GM19023 (cell line): ENCODE results near the gene RERE.

ENCODE experiments used
- ATAC-seq: cut with Tn5 transposase; IDR thresholded peaks from one replicate; pipeline ENCODE4 v1.9.1; 2021; ENCODE audit warnings: mild to moderate bottlenecking, moderate library complexity; ENCODE audit not compliant: unreplicated experiment

The RERE gene

GRCh38 chr1:8419172-8419571, 398.3 kb downstream of the RERE start:
- no peak for ATAC-seq

- ATAC-seq: no peak
Measured at GRCh38 chr1:8418301-8418700, 399.1 kb downstream of the RERE start.

GRCh38 chr1:8417625-8418024, 399.8 kb downstream of the RERE start:
- no peak for ATAC-seq

- ATAC-seq: no peak
Measured at GRCh38 chr1:8416881-8417280, 400.6 kb downstream of the RERE start.

GRCh38 chr1:8415526-8416278, 401.7 kb downstream of the RERE start:
- no peak for ATAC-seq

GRCh38 chr1:8412183-8412831, 405.1 kb downstream of the RERE start:
- ATAC-seq: no peak

GRCh38 chr1:8411803-8412182, 405.6 kb downstream of the RERE start:
- no peak for ATAC-seq

- no peak for ATAC-seq
Measured at GRCh38 chr1:8410791-8411190, 406.6 kb downstream of the RERE start.

- no peak for ATAC-seq
Measured at GRCh38 chr1:8409606-8410005, 407.8 kb downstream of the RERE start.

GRCh38 chr1:8409106-8409505, 408.3 kb downstream of the RERE start:
- ATAC-seq: no peak

- no peak for ATAC-seq
Measured at GRCh38 chr1:8408151-8408839, 409.1 kb downstream of the RERE start.

GRCh38 chr1:8407652-8408051, 409.8 kb downstream of the RERE start:
- no peak for ATAC-seq

- no peak for ATAC-seq
Measured at GRCh38 chr1:8406960-8407359, 410.5 kb downstream of the RERE start.

- ATAC-seq: no peak
Measured at GRCh38 chr1:8406011-8406410, 411.4 kb downstream of the RERE start.

GRCh38 chr1:8404460-8405370, 412.7 kb downstream of the RERE start:
- no peak for ATAC-seq

GRCh38 chr1:8402109-8402710, 415.2 kb downstream of the RERE start:
- no peak for ATAC-seq

- no peak for ATAC-seq
Measured at GRCh38 chr1:8398677-8399076, 418.8 kb downstream of the RERE start.

GRCh38 chr1:8398086-8398485, 419.4 kb downstream of the RERE start:
- no peak for ATAC-seq

- ATAC-seq: no peak
Measured at GRCh38 chr1:8397511-8397910, 419.9 kb downstream of the RERE start.

GRCh38 chr1:8396786-8397406, 420.5 kb downstream of the RERE start:
- ATAC-seq: no peak
